Measurements from ENCODE around the gene CYP3A5.
"Not testable (repeated sequence)": the region's sequence is repeated elsewhere in the genome, so short reads cannot be mapped to it uniquely, and the experiment has no call there.

CYP3A5 gene

DNA sequence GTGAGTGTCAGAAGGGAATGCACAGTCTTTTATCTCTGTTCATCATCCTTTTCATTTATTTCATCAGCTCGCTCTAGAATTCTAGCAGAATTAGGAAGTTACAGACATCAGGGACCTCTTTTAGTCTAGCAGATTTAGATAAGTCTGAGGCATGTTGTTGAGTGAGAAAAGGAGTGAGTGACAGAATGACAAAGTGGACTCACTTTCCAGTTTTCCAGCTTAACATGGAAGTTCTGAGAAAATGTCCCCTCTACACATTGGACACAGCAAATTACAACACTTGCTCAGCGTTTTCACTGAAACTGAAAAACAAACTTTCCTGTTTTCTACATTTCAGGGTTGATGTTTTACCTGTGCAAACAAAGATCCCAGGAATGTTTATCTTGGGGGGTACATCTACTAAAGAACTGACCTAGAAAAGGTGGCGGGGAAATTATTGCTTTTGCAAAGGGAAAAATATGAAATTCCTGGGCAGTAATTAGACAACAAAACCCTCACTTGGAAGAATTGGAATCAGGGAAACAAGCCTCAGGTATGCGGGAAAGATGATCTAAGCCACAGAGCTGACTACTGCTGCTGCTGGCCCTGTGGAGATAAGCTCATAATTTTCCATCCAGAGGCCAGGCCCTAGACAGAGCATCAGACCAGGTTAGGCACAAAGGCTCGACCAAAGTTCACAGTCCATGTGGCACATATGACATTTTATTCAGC lies 14.6 kb upstream of the CYP3A5 start:
- H3K27ac Mint-ChIP-seq: no peak overlapping the region
- ATAC-seq: no peak
- H3K36me3 Mint-ChIP-seq (ENCODE audit: low read depth): no peaks in the 10 kb centered on the region
- peaks cover 25% of the 10 kb centered on the region for H3K4me1 Mint-ChIP-seq
- no peak overlapping the region for H3K4me3 Mint-ChIP-seq
- peaks cover 5% of the 10 kb centered on the region for H3K9me3 Mint-ChIP-seq
- no peak for DNase-seq
- no peaks in the 10 kb centered on the region for H3K27me3 Mint-ChIP-seq

DNA sequence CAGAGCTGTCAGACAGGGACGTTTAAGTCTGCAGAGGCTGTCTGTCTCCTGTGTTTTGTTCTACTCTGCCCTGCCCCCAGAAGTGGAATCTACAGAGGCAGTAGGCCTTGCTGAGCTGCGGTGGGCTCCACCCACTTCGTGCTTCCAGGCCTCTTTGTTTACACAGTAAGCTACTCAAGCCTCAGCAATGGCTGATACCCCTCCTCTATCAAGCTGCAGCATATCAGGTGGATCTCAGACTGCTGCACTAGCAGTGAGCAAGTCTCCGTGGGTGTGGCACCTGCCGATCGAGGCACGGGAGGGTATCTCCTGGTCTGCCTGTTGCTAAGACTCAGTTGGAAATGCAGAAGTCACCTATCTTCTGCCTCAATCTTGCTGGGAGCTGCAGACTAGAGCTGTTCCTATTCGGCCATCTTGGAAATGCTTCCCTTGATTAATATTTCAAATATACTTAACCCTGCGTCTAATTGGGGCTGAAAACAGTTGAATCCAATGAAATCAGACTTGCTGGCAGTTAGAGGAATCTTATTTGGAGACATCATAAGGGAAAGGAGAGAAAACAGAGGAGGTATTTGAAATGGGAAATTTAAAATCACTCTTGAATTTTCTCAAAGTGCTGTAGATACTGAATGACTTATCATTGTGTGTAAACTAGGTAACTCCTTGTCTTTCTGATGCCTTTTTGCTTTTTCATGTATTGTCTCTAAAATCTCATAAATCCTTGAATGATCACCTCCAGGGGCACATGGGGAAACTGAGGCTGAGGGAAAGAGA lies 13.8 kb upstream of the CYP3A5 start:
- H3K27ac Mint-ChIP-seq: no peak overlapping the region
- ATAC-seq (no peak), DNase-seq (no peak)

DNA sequence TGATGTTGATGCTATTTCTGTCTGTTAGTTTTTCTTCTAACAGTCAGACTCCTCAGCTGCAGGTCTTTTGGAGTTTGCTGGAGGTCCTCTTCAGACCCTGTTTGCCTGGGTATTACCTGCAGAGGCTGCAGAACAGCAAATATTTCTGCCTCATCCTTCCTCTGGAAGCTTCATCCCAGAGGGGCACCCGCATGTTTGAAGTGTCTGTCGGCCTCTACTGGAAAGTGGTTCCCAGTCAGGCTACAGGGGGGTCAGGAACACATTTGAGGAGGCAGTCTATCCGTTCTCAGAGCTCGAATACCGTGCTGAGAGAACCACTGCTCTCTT lies 13.3 kb upstream of the CYP3A5 start:
- Mint-ChIP-seq H3K4me3 (no peak overlapping the region), H3K9me3 (peaks cover 5% of the 10 kb centered on the region), H3K4me1 (peaks cover 23% of the 10 kb centered on the region), H3K27me3 (no peaks in the 10 kb centered on the region), H3K36me3 (ENCODE audit: low read depth) (no peaks in the 10 kb centered on the region), H3K27ac (no peak overlapping the region)
- ATAC-seq (no peak), DNase-seq (no peak)

More for the DNA sequence above, 13.8 kb upstream of the CYP3A5 start:
- no peak overlapping the region for H3K4me3 Mint-ChIP-seq
- H3K9me3 Mint-ChIP-seq: peaks cover 5% of the 10 kb centered on the region
- peaks cover 23% of the 10 kb centered on the region for H3K4me1 Mint-ChIP-seq
- H3K27me3 Mint-ChIP-seq: no peaks in the 10 kb centered on the region
- no peaks in the 10 kb centered on the region for H3K36me3 Mint-ChIP-seq (ENCODE audit: low read depth)

DNA sequence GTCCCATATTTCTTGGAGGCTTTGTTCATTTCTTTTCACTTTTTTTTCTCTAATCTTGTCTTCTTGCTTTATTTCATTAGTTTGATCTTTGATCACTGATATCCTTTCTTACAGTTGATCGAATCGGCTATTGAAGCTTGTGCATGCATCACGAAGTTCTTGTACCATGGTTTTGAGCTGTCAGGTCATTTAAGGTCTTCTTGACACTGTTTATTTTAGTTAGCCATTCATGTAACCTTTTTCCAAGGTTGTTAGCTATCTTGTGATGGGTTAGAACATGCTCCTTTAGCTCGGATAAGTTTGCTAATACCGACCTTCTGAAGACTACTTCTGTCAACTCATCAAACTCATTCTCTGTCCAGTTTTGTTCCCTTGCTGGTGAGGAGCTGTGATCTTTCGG lies 12.8 kb upstream of the CYP3A5 start:
- not testable (repeated sequence) for H3K4me3 Mint-ChIP-seq; H3K27ac Mint-ChIP-seq; H3K9me3 Mint-ChIP-seq; H3K36me3 Mint-ChIP-seq (ENCODE audit: low read depth); DNase-seq; H3K27me3 Mint-ChIP-seq; ATAC-seq
- H3K4me1 Mint-ChIP-seq: peaks cover 23% of the 10 kb centered on the region

DNA sequence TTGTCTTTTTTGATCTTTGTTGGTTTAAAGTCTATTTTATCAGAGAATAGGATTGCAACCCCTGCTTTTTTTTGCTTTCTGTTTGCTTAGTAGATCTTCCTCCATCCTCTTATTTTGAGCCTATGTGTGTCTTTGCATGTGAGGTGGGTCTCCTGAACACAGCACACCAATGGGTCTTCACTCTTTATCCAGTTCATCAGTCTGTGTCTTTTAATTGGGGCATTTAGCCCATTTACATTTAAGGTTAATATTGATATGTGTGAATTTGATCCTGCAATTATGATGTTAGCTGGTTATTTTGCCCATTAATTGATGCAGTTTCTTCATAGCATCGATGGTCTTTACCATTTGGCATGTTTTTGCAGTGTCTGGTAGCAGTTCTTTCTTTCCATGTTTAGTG lies 11.9 kb upstream of the CYP3A5 start:
- not testable (repeated sequence) for H3K27me3 Mint-ChIP-seq; H3K4me3 Mint-ChIP-seq; H3K36me3 Mint-ChIP-seq (ENCODE audit: low read depth); ATAC-seq; DNase-seq; H3K27ac Mint-ChIP-seq
- Mint-ChIP-seq H3K4me1 (peaks cover 25% of the 10 kb centered on the region), H3K9me3 (peaks cover 11% of the 10 kb centered on the region)

DNA sequence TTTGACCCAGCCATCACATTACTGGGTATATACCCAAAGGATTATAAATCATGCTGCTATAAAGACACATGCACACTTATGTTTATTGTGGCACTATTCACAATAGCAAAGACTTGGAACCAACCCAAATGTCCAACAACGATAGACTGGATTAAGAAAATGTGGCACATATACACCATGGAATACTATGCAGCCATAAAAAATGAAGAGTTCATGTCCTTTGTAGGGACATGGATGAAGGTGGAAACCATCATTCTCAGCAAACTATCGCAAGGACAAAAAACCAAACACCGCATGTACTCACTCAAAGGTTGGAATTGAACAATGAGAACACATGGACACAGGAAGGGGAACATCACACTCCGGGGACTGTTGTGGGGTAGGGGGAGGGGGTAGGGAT lies 11.1 kb upstream of the CYP3A5 start:
- Mint-ChIP-seq H3K4me1 (peaks cover 25% of the 10 kb centered on the region), H3K9me3 (peaks cover 11% of the 10 kb centered on the region)
- H3K27ac Mint-ChIP-seq; H3K4me3 Mint-ChIP-seq; H3K27me3 Mint-ChIP-seq; ATAC-seq; DNase-seq; H3K36me3 Mint-ChIP-seq (ENCODE audit: low read depth): not testable (repeated sequence)

DNA sequence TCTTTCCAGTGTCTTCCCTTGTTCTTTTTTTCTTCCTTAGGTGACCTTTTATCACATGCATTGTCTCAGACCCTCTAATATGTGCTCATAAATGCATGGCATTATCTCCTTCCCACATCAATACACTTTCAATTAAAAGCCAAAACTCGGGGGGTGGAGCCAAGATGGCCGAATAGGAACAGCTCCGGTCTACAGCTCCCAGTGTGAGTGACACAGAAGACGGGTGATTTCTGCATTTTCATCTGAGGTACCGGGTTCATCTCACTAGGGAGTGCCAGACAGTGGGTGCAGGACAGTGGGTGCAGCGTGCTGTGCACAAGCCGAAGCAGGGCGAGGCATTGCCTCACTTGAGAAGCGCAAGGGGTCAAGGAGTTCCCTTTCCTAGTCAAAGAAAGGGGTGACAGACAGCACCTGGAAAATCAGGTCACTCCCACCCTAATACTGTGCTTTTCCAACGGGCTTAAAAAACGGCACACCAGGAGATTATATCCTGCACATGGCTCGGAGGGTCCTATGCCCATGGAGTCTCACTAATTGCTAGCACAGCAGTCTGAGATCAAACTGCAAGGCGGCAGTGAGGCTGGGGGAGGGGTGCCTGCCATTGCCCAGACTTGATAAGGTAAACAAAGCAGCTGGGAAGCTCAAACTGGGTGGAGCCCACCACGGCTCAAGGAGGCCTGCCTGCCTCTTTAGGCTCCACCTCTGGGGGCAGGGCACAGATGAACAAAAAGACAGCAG lies 6.2 kb upstream of the CYP3A5 start:
- not testable (repeated sequence) for ATAC-seq; H3K27ac Mint-ChIP-seq; H3K9me3 Mint-ChIP-seq; H3K36me3 Mint-ChIP-seq (ENCODE audit: low read depth); DNase-seq; H3K4me3 Mint-ChIP-seq; H3K27me3 Mint-ChIP-seq; H3K4me1 Mint-ChIP-seq

DNA sequence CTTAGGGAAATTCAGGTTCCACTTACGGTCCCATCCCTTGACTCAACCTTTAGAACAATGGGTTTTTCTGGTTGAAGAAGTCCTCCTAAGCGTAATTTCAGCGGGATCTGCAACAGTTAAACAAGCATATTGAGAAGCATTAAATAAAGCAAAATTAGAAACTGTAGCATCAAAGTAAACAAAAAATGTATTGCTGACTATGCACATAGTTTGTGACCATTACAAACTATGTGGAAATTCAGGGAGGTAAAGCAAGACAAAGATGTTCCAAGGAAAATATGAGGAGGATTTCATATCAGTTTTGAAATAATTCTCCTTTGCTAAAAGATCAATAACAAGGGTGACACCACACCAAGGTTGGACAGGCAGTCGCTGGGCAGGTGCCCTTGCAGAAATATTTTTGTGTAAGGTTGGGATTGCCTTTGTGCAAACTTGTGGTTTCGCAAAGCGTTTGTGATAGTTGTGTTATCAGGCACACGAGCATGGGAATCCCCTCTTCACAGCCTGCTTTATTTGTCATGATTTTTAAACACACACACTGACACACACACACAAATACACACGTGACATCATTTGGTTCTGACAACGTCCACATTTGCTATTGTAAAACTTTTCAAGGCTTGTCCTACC lies 5.4 kb upstream of the CYP3A5 start:
- no peak for ATAC-seq
- DNase-seq: no peak
- Mint-ChIP-seq H3K27me3 (peaks cover 1% of the 10 kb centered on the region), H3K9me3 (peaks cover 6% of the 10 kb centered on the region), H3K36me3 (ENCODE audit: low read depth) (peaks cover 2% of the 10 kb centered on the region), H3K4me1 (peaks cover 2% of the 10 kb centered on the region), H3K4me3 (no peak overlapping the region), H3K27ac (no peak overlapping the region)

DNA sequence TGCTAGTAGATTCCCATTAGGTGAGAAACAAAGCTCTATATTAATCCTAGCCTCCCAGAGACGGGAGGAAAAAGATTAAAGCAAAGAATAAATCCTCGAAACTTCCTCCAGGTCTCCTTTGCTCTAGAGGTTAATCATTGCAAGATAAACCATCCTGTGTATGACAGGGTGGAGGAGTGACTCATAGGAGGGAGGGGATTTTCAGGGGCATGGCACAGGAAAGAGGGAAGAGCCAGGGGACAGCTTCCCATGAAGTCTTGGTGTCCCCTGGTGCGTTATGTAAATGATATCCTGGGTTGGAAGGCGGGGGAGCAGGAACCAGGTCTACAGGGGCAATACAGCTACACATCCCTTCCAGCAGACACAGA lies 780 bp downstream of the CYP3A5 start:
- Mint-ChIP-seq H3K4me1 (peaks cover 18% of the 10 kb centered on the region), H3K36me3 (ENCODE audit: low read depth) (no peaks in the 10 kb centered on the region), H3K9me3 (no peaks in the 10 kb centered on the region), H3K27me3 (no peaks in the 10 kb centered on the region), H3K27ac (no peak overlapping the region), H3K4me3 (no peak overlapping the region)
- DNase-seq (no peak), ATAC-seq (peak; percentile 54)

DNA sequence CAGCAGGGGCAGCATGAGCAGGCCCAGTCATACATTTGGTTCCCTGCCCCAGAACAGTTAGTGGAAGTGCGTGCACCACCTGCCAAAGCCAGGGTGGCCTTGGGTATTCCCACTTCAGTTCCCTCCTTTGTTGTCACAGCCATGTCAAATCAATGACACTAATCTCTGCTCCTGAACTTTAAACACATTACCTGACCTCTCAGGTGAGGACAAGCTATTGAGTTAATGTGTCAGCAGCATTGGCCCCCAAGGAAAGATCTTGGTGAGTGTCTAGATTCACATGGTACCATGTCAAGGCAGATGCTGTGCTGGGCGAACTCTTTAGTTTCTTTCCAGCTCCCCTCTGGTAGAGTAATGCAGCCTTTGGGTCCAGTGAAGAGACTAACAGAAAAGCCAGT lies 2.1 kb downstream of the CYP3A5 start:
- no peaks in the 10 kb centered on the region for H3K36me3 Mint-ChIP-seq (ENCODE audit: low read depth)
- H3K4me1 Mint-ChIP-seq: peaks cover 18% of the 10 kb centered on the region
- no peaks in the 10 kb centered on the region for H3K27me3 Mint-ChIP-seq
- DNase-seq (no peak), ATAC-seq (no peak)
- H3K27ac Mint-ChIP-seq: no peak overlapping the region
- H3K9me3 Mint-ChIP-seq: no peaks in the 10 kb centered on the region
- H3K4me3 Mint-ChIP-seq: no peak overlapping the region

DNA sequence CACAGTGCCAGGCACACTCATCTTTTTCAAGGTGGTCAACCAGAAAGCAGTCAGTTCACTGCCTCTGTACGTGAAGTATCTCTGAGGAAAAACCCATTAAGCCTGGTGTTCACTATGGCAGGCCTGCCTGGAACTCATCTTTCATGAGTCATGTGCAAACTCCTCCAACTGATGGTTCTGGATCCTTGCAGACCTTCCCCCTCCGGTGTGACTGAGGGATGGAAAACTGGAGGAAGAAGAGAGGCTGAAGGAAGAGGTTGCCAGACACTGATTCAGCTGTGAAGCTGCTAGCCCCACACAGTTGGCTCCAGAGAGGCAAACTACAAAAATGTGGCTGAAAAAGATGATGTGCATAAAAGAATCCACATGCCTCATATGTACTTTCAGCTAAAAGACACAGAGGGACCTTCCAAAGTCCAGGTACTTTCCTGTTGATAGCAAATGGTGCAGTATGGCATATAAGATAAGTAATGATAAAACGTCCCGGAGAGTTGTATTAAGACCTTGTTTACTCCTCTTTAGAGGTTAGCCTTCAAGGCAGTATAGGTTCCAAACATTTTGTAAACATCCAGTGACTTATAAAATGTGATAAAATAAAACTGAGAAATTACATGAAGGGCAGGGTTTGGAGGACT lies 2.7 kb downstream of the CYP3A5 start:
- DNase-seq (no peak), ATAC-seq (no peak)
- H3K4me1 Mint-ChIP-seq: peaks cover 18% of the 10 kb centered on the region
- no peak overlapping the region for H3K27ac Mint-ChIP-seq
- H3K27me3 Mint-ChIP-seq: no peaks in the 10 kb centered on the region
- no peaks in the 10 kb centered on the region for H3K9me3 Mint-ChIP-seq
- no peaks in the 10 kb centered on the region for H3K36me3 Mint-ChIP-seq (ENCODE audit: low read depth)
- no peak overlapping the region for H3K4me3 Mint-ChIP-seq

DNA sequence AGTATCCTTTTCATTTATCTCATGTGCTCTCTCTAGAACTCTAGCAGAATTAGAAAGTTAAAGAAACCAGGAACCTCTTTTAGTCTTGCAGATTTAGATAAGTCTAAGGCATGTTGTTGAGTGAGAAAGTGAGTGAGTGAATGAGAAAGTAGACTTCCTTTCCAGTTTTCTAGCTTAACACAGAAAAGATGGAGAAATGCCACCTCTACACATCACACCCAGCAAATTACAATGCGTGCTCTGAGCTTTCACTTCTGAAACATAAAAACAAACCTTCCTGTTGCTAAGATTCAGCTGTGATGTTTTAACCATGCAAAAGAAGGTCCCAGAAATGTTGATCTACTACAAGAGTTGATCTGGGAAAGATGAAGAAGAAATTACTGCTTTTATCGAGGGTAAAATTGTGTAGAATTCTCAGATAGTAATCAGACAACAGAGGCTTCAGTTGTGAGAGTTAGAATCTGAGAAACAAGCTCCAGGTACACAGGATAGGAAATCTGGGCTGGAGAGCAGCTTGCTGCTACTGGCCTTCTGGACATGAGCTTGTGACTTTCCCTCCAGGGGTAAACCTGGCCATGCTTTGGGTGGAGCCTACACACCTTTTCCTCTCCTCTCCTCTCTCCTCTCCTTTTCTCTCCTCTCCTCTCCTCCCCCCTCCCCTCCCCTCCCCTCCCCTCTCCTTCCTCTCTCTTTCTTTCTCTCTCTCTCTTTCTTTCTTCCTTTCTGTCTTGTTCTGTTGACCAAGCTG lies 4.6 kb downstream of the CYP3A5 start:
- peak overlapping the region; percentile 57 for H3K27ac Mint-ChIP-seq
- no peak for DNase-seq
- H3K4me3 Mint-ChIP-seq: no peak overlapping the region
- H3K36me3 Mint-ChIP-seq (ENCODE audit: low read depth): no peaks in the 10 kb centered on the region
- H3K9me3 Mint-ChIP-seq: no peaks in the 10 kb centered on the region
- ATAC-seq: no peak
- peaks cover 18% of the 10 kb centered on the region for H3K4me1 Mint-ChIP-seq
- no peaks in the 10 kb centered on the region for H3K27me3 Mint-ChIP-seq

DNA sequence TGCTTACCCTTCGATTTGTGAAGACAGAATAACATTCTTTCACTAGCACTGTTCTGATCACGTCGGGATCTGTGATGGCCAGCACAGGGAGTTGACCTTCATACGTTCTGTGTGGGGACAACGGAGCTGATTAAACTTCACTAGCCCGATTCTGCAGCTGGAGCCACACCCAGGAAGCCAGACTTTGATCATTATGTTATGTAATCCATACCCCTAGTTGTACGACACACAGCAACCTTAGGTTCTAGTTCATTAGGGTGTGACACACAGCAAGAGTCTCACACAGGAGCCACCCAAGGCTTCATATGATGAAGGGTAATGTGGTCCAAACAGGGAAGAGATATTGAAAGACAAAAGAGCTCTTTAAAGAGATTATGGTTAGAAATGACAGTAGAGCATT lies 7.2 kb downstream of the CYP3A5 start:
- Mint-ChIP-seq H3K27ac (no peak overlapping the region), H3K9me3 (no peaks in the 10 kb centered on the region), H3K27me3 (no peaks in the 10 kb centered on the region), H3K4me3 (no peak overlapping the region), H3K36me3 (ENCODE audit: low read depth) (peaks cover 9% of the 10 kb centered on the region), H3K4me1 (peaks cover 18% of the 10 kb centered on the region)
- no peak for DNase-seq
- no peak for ATAC-seq

DNA sequence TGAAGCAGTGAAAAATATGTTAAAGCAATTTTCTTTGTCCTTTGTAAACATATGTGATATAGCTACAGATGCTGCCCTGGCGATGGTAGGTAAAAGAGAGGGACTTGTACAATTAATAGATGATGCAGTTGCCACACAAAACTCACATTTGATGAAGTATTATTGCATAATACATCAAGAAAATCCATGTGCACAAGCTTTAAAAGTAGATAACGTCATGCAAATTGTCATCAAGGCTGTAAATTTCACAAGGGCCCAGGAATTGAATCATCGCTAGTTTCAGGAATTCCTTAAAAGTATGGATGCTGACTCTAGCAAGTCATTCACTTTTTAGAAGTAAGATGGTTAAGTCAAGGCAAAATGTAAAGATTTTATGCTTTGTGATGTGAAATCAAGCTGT lies 10.0 kb downstream of the CYP3A5 start:
- no peak for DNase-seq
- peaks cover 15% of the 10 kb centered on the region for H3K36me3 Mint-ChIP-seq (ENCODE audit: low read depth)
- H3K27me3 Mint-ChIP-seq: no peaks in the 10 kb centered on the region
- no peak overlapping the region for H3K27ac Mint-ChIP-seq
- no peaks in the 10 kb centered on the region for H3K9me3 Mint-ChIP-seq
- ATAC-seq: no peak
- no peak overlapping the region for H3K4me3 Mint-ChIP-seq
- H3K4me1 Mint-ChIP-seq: peaks cover 22% of the 10 kb centered on the region
